Stimulated activated CD4-positive, alpha-beta T cell treated with anti-CD3 and anti-CD28 coated beads, TNF-alpha, amount 100 ng/mL, for 1 hour (primary cell): ENCODE data around the gene INPP5A.

Experiments used
- DNase-seq, 3 donors: peaks; one replicate each; pipeline ENCODE4 v3.0.0-alpha.2; 2020; ENCODE audit warnings: low read depth in 3 of 3, low spot score in 1 of 3

Gene INPP5A

DNA sequence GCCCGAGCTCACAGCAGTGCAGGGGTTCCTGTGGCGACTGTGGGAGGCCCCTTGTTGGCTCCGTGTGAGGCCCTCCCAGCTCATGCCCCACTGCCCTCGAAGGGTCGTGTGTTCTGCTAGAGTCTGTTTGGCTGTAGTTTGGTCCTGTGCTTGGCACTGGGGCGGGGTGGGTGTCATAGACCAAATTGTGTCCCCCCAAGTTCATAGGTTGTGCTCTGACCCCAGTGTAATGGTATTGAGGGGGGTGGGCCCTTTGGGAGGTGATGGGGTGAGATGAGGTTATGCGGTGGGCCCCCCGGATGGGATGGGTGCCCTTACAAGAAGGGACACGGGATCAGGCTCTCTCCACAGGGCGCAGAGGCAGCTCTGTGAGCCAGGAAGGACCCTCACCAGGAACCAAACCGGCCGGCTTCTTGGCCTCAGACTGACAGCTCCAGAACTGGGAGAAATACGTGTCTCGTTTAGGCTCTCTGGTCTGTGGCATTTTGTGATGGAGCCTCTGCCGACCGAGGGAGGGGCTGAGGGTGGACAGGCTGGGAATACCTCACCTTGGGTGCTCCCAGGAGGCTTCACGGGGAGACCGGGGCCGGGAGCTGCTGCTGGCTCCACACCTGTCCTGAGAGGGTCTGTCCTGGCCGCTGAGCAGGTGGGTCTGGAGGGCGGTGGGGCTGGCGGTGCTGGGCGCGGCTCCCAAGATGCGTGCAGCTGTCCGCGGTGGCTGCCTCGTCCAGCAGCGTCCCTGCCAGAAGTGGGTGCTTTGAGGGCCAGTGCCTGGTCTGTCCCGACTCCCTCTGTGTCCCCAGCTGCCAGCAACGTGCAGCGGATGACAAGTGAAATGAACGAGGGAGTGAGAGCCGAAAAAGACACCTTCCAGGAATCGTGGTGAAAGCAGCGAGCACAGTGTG lies 89.4 kb downstream of the INPP5A start:
- DNase-seq = no peak

DNA sequence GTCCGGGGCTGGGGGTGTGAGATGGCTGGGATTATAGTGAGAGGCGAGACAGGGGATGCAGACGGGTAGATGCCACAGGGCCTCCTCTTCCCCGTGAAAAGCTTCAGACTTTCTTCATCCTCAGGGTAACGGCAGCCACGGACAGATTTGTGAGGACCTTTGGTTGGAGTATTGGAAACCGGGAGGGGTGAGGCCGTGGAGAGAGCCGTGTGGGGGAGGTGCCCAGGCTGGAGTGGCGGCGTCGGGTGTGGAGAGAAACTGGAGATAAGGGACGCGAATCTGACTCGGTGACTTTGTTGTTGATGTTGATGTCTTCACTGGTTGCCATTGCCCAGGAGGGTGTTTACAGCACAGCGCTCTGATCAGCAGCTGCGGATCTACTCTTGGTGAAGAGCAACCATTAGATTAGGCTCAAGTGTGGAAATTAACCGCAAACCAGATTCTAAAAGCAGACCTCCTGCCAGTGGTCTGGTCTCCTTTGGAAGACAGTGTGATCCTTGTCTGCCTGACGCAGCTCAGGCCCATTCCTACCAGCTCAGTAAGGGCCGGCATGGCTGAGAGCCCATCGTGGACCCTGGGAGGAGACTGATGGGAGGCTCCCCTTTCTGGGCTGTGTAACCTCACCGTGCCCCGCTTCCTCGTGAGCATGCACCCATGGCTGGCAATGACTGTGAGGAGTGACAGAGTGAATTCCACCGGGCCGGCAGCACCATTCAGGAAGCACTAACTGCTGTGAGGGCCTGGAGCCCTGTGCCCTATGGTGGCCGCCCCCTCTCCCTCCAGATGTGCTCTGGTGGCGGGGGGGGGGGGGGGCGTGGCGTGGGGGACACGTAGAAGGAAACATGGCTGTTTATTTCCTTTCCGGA lies 90.3 kb downstream of the INPP5A start:
- no peak for DNase-seq

DNA sequence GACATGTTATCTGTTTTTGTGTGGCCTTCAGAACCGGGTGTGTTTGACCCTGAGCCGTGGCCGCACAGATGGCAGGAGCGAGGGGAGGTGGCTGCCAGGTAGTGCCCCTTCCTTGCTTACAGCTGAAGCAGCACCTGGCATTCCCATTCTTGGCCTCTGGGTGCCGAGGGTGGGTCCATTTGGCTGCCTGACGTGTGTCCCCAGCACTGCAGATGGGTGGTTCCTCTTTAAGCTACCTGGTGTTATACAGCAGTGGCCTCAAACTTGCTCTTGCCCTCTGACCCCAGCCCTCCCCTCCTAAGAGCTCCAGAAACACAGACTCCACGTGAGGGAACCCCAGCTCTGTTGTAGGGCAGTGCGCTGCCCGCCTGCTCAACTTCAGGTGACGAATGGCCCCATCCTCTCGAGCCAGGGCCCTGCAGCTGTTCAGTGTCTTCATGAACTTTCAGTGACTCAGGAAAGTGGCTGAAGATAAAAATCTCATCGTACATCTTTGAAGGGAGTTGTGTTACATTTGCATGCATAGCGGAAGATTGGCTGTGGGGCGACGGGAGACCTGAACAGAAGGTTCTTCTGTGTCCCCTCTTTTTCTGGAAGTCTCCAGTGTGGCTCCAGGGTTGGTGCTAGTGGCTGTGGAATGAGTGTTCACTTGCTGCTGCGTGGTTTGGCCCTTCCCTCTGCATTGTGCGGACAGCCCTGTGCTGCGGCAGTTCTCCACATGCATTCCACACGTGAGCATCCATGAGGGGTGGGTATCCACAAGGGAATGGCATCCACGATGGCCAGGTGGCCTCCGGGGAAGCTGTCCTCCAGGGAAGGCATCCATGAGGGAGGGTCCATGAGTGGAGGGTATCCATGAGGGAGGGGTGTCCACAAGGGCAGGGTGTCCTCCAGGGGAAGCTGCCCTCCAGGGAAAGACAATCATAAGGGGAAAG lies 91.6 kb downstream of the INPP5A start:
- no peak for DNase-seq

DNA sequence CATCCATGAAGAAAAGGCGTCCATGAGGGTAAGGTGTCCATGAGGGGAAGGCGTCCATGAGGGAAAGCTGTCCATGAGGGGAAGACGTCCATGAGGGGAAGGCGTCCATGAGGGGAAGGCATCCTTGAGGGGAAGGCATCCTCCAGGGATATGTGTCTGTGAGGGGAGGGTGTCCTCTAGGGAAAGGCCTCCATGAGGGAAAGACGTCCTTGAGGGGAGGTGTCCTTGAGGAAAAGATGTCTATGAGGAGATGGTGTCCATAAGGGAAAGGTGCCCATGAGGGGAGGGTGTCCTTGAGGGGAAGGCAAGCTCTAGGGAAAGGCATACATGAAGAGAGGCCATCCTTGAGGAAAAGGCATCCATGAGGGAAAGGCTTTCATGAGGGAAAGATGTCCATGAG lies 92.6 kb downstream of the INPP5A start:
- DNase-seq = no peak

DNA sequence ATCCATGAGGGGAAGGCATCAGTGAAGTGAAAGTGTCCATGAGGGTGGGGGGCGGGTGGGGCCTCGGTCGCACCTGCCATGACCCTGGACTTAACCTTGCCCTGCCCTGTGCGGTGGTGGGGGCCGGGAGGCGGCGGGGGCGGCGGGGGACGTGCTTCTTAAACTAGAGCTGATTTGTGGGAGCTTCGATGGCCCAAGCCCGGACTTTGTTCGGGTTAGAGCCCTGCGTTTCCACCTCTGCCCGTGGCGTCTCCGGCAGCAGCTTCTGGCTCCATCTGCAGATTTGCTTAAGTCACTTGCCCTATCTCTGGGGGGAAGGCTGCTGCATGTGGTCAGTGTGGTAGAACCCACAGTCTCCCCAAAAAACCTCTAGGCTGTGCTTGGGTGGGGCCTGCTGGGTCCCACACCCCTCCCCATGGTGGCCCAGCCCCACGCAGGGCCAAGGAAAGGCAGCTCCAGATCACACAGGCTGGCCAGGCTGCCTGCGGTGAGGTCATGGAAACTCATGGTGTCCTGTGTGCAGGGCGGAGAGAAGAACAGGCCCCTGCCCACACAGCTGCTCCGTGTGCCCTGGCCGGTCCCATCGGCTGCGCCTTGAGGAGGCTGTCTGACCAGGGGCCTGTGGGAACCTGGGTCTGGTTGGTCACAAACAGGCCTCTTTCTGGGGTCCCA lies 93.2 kb downstream of the INPP5A start:
- no peak for DNase-seq

DNA sequence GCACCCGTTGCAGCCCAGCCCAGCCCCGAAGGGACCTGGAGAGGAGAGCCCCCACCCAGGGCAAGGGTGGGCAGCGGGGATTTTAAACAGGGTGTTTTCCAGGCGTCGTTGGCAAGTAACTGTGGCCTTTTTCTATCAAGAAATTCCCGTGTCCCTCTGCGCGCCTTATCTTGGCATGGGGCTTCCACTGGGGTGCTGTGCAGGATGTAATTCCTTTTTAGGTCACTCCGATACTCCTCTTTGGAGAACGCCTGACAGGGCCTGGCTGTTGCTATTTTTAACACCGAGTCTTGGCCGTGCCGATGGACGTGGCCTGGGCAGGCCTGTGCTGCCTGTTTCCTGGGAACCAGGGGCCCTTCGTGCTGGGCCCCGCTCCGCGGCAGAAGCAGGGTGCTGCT lies 93.8 kb downstream of the INPP5A start:
- DNase-seq = no peak

DNA sequence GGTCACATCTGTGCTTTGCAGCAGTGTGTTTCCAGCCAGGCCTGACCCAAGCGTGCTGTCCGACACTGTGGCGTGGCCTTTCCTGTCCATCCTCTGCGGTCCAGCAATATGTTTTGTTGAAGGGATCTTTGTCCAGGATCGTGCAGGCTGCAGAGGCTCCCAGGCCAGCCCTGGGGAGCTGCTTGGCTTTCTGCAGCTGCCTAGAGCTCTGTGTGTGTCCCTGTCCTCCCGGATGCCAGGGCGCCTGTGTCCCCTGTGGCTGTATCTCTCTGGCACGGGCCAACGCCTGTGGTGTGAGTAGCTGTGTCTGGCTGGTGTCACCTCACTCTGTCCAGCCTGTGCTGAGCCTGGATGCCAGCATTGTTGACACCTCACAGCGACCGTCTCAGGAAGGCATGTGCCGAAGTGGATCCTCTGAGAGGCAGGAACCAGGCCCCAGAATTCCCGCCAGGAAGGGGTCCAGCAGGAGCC lies 94.5 kb downstream of the INPP5A start:
- DNase-seq = no peak

DNA sequence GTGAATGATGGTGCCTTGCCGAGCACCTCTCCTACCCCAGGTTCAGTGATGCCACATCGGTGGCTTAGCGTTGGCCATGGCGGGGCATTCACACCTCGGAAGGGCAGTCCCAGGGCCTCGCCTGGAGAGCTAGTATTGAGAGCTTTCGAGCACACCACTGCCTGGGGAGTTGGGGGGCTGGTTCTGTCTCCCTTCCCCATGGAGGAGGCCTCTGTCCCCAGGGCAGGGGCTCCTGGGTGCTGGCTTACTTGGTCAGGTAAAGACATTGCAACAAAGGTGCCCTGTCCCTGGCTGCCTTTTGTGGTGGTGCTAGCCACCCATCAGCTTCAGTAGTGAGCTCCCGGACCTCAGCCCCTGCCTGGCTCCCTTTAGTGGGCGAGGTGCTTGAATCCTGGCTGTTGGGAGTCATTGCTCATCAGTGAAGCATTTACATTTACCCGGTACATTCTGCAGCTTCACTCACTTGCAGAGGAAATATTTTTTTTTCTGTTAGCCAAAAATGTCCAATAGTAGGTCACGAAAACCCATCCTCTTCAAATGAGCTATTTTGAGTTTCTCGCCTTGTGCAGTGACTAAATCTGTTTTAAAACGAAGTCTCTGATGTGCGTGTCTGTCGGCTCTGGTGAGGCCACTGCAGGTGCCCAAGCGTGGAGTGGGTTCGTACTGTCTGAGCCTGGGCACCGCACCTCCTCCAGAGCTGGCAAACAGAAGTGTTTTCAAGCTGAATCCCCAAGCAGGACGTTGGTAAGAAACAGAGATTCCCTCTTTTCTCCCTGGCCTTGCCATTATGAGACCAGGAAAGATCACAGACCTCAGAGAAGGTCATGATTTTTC lies 95.5 kb downstream of the INPP5A start:
- no peak for DNase-seq

DNA sequence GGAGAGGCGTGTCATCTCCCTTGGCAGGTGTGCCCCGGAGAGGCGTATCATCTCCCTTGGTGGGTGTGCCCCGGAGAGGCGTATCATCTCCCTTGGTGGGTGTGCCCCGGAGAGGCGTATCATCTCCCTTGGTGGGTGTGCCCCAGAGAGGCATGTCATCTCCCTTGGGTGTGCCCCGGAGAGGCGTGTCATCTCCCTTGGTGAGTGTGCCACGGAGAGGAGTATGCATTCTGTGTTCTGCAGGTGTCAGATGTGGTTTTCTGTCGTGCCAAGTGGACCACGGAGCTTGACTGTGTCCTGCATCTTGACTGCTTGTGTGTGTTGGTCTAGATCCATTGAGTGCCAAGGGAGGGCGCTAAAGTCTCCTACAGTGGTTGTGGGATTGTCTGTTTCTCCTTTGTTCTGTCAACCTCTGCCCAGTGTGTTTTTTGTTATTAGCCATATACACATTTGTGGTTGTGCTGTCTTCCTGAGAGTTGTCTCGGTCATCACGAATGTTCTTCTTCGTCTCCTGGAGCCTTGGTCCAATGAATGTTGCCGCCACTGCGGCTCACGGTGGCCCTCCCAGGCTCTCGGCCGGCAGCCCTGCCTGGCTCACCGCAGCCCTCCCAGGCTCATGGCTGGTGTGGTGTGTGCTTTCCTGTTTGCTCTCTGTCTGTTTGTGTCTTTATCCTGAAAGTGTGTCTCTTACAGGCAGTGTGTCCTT lies 96.8 kb downstream of the INPP5A start:
- DNase-seq = no peak

DNA sequence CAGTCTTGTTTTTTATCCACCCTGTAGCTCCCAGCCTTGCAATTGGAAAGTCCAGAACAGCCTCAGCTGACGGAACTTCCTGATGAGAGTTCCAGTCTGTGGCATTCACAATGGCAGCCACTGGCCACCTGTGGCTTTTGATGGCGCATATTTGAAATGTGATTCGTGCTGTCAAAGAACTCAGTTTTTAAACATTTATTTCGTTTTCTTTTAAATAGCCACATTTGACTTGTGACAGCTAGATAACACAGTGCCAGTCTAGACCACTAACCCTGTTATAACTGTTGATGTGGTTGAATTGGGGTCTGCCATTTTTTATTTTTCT lies 97.3 kb downstream of the INPP5A start:
- DNase-seq = no peak

DNA sequence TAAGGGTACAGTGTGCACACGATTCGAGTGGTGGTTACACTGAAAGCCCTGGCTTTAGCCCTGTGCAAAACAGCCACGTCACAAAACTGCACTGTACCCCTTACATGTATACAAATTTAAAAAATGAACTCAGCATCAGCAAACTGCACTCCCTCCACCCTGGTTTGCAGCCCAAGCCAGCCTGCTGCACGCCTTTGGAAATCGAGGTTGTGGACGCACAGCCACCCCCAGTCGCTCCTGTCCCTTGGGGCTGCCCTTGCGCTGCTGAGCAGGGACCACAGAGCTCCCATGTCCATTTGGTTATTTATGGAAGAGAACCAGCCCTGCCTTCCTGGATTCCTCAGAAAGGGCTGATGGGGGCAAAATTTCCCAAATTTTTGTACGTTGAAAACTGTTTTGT lies 98.8 kb downstream of the INPP5A start:
- no peak for DNase-seq

DNA sequence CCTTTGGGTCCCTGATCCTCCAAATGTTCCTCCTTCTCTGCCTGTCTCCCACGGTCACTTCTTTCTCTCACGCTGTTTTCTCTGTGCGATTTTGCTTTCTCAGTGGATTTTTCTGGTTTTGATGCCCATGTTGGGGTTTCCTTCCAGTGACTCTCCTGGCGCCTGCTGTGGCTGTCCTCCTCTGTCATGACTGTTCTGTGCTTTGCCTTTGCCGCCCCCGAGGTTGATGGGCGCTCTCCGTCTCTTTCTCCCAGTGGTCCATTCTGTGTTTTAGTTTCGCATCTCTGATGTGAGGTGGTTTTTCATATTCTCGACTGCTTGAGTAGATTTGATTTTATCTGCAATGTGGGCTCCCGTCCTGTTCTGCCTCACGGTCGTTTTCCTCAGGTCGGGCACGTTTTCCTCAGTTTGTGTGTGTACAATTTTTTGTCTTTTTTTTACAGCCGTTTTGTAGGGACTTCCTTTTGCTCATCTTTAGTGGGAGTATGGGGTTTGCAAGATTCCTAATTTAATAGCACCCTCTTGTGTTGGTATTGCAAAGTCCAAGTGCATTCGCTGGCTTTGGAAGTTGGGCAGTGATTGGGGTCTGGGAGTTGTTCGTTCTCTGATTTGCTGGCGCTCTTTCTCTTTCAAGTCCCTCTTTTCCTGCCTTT lies 100.0 kb downstream of the INPP5A start:
- DNase-seq = no peak

DNA sequence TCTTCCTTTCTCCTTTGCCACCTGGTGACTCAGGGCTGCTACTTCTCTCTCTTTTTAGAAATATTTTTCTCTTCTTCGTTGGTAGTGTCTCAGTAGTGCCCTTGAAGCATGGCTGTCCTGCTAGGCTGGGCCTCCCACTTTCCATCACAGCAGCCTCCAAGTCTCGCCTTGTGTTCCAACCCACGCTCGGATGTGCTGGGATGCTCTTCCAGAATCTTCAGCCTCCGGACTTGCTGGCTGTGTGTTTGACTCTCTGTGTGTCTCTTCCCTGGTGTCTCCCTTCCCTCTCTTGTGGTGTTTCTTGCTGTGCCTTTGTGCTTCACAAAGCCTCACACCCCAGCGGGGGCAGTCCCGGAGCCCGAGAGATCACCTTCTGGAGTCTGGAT lies 100.5 kb downstream of the INPP5A start:
- DNase-seq = no peak

DNA sequence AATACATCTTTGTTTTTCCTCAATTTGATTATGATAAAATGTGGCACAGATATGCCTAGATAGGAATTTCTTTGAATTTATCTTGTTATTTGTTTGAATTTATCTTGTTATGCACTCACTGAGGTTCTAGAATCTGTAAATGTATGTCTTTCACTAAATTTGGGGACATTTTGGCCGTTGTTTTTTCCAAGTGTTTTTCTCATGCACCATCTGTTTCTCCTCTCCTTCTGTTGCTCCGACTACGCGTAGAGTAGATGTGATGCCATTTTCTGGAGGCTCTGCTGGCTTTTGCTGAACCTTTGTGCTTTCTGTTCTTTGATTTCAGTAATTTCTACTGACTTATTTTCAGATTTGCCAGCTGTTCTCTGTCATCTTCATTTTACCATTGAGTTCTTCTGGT lies 101.9 kb downstream of the INPP5A start:
- DNase-seq = no peak

DNA sequence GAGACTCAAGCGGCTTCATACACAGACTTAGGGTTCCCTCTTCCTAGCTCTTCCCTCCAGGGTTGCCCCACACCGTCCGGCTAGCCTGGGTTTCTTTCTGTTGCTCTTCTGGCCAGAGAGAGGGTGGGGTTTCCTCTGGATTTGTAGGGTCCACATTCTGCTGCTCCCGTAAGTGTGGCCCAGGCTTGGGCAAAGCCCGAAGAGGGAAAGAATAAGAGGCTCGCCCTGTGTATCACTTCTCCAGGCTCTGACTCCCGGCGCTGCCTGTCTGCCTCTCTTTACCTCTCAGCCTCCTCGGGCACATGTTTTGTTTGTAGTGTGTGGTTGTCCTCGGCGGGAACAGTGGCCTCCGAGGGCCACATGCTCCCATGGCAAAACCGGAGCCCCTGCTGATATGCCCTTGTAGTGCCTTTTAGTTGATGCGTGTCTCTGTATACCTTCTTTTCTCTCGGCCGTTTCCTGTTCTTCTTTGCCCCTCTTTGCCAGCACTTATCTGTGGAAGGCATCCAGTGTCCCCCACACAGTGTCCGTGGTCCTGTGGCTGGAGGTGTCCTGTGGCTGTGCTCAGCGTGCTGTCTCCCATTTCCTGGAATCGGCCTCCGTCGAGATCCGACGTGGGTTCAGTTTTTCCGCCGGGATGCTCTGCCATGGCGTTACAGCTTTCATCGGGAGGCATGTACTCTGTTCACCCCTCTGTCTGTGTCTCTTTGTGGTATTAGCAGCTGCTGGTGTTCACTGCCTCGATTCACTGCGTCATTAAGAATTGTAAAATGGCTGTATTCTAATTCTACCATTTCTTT lies 102.9 kb downstream of the INPP5A start:
- no peak for DNase-seq

DNA sequence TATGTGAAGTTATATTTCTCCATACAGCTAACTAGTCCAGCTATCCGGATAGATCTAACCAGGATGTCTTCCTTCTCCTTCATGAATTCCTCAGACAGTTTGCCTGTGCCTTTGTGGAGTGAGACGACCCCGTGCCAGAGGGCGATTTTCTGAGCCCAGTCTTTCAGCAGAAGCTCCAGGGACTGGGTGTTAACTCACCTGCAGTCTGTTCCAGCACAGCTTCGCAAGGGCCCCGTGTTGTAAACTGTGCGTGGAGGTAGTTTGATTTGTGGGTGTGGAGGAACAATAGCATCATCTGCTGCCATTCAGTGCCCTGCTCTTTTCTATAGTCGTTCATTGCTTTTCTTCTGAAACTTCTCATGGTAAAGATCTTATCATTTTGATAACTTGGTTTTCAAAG lies 103.8 kb downstream of the INPP5A start:
- no peak for DNase-seq

DNA sequence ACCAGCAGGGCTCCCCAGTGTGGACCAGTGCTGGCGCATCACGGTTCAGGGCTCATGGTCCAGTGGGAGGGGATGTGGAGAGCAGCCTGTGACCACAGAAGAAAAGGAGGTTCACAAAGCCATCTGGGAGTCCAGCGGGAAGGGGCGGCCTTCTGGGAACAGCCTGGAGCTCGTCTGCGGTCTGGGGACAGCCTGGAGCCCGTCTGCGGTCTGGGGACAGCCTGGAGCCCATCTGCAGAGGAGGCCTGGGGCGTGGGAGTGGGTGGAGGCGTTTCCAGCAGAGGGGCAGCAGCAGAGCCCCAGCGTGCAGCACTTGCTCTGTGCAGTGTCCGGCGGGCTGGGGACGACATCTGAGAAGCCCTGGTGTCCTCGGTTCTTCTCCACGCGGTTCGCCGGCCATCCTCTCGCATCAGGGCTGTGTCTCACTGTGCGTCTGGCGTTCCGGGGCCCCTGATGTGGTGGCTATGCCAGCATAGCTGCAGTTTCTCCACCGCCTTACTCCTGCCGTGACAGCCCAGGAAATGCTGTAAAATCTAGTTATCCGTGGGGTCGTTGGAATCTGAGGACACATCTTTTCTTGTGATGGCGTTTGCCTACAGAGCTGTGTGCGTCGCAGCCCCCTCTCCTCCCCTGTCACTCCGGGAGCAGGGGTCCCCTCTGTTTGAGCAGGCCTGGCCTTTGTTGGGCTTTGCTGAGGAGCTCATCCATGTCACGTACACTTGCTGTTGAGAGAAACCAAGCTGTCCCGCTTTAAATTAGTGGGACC lies 104.6 kb downstream of the INPP5A start:
- DNase-seq = no peak
